SK-N-SH treated with all-trans-retinoic acid at 6 μM for 48 hours (cell line): ENCODE results near the gene APOBEC4.

Experiments used
- ATAC-seq: fragments of 200-7000 bp; cut with Tn5 transposase; 3 replicates; pipeline ENCODE4 v1.9.1; 2020; ENCODE audit warnings: mild to moderate bottlenecking, moderate library complexity
- ARNTL ChIP-seq: fragments of 450-650 bp; formaldehyde crosslinking; IDR thresholded peaks from 2 replicates; pipeline ENCODE4 v1.5.0; 2020; ENCODE audit warnings: low read depth, mild to moderate bottlenecking, moderate library complexity, borderline replicate concordance
- BACH2 ChIP-seq: fragments of 250-450 bp; sonication (Bioruptor Pico); IDR thresholded peaks from 2 replicates; pipeline ENCODE4 v1.9.0; 2021; ENCODE audit warnings: mild to moderate bottlenecking, borderline replicate concordance
- CREB5 ChIP-seq: fragments of 250-450 bp; sonication (Bioruptor Pico); IDR thresholded peaks from 2 replicates; pipeline ENCODE4 v1.5.1; 2020; ENCODE audit warnings: low read depth, mild to moderate bottlenecking, moderate library complexity
- CSDC2 ChIP-seq: fragments of 250-450 bp; sonication (Bioruptor Pico); IDR thresholded peaks from 2 replicates; pipeline ENCODE4 v1.5.0; 2020; ENCODE audit warnings: mild to moderate bottlenecking, moderate library complexity
- CSRNP3 ChIP-seq: fragments of 250-450 bp; sonication (Bioruptor Pico); IDR thresholded peaks from 2 replicates; pipeline ENCODE4 v1.5.1; 2021; ENCODE audit warnings: mild to moderate bottlenecking, moderate library complexity
- ESRRG ChIP-seq: fragments of 250-450 bp; sonication (Bioruptor Pico); IDR thresholded peaks from 2 replicates; pipeline ENCODE4 v1.6.1; 2021; ENCODE audit warnings: mild to moderate bottlenecking
- GLIS3 ChIP-seq: fragments of 250-450 bp; sonication (Bioruptor Pico); IDR thresholded peaks from 2 replicates; pipeline ENCODE4 v1.5.0; 2020; ENCODE audit warnings: mild to moderate bottlenecking, moderate library complexity
- ISL1 ChIP-seq: fragments of 250-450 bp; sonication (Bioruptor Pico); IDR thresholded peaks from 2 replicates; pipeline ENCODE4 v2.1.2; 2022; ENCODE audit warnings: mild to moderate bottlenecking, moderate library complexity
- OSR1 ChIP-seq: fragments of 250-450 bp; sonication (Bioruptor Pico); IDR thresholded peaks from 2 replicates; pipeline ENCODE4 v1.8.0; 2022; ENCODE audit warnings: moderate library complexity, mild to moderate bottlenecking, inconsistent platforms
- PATZ1 ChIP-seq: fragments of 250-450 bp; sonication (Bioruptor Pico); IDR thresholded peaks from 2 replicates; pipeline ENCODE4 v1.8.0; 2020; ENCODE audit warnings: mild to moderate bottlenecking, moderate library complexity, borderline replicate concordance
- PPARA ChIP-seq: fragments of 250-450 bp; sonication (Bioruptor Pico); IDR thresholded peaks from 2 replicates; pipeline ENCODE4 v1.5.0; 2020; ENCODE audit warnings: mild to moderate bottlenecking, borderline replicate concordance
- RARB ChIP-seq: fragments of 250-450 bp; sonication (Bioruptor Pico); IDR thresholded peaks from 2 replicates; pipeline ENCODE4 v1.8.0; 2021; ENCODE audit warnings: mild to moderate bottlenecking, moderate library complexity
- TCF4 ChIP-seq: fragments of 250-450 bp; sonication (Bioruptor Pico); IDR thresholded peaks from 2 replicates; pipeline ENCODE4 v1.8.0; 2021; ENCODE audit warnings: mild to moderate bottlenecking, moderate library complexity, borderline replicate concordance
- TOX ChIP-seq: fragments of 250-450 bp; sonication (Bioruptor Pico); IDR thresholded peaks from 2 replicates; pipeline ENCODE4 v1.8.0; 2021; ENCODE audit warnings: mild to moderate bottlenecking, moderate library complexity, borderline replicate concordance
- ZC3H10 ChIP-seq: fragments of 250-450 bp; sonication (Bioruptor Pico); IDR thresholded peaks from 2 replicates; pipeline ENCODE4 v1.5.1; 2021; ENCODE audit warnings: mild to moderate bottlenecking, moderate library complexity
- ZFP3 ChIP-seq: fragments of 250-450 bp; sonication (Bioruptor Pico); IDR thresholded peaks from 2 replicates; pipeline ENCODE4 v1.5.0; 2020; ENCODE audit warnings: mild to moderate bottlenecking, moderate library complexity
- ZFP30 ChIP-seq: fragments of 450-650 bp; formaldehyde crosslinking; IDR thresholded peaks from 2 replicates; pipeline ENCODE4 v1.5.0; 2022; ENCODE audit warnings: mild to moderate bottlenecking, moderate library complexity
- ZNF565 ChIP-seq: fragments of 450-650 bp; formaldehyde crosslinking; conservative IDR thresholded peaks from 2 replicates; pipeline ENCODE4 v1.5.0; 2020; ENCODE audit warnings: low read depth, mild to moderate bottlenecking, moderate library complexity
- ZNF70 ChIP-seq: fragments of 450-650 bp; formaldehyde crosslinking; IDR thresholded peaks from 2 replicates; pipeline ENCODE4 v1.5.0; 2020; ENCODE audit warnings: mild to moderate bottlenecking, moderate library complexity
- TF ChIP-seq, protein P1 (sequence below): fragments of 250-450 bp; sonication (Bioruptor Pico); IDR thresholded peaks from 2 replicates; pipeline ENCODE4 v1.8.0; 2021; ENCODE audit warnings: low read depth, mild to moderate bottlenecking, moderate library complexity, borderline replicate concordance
- TF ChIP-seq, protein P2 (sequence below): fragments of 250-450 bp; sonication (Bioruptor Pico); IDR thresholded peaks from 2 replicates; pipeline ENCODE4 v1.5.0; 2020; ENCODE audit warnings: mild to moderate bottlenecking, moderate library complexity

Gene APOBEC4

DNA sequence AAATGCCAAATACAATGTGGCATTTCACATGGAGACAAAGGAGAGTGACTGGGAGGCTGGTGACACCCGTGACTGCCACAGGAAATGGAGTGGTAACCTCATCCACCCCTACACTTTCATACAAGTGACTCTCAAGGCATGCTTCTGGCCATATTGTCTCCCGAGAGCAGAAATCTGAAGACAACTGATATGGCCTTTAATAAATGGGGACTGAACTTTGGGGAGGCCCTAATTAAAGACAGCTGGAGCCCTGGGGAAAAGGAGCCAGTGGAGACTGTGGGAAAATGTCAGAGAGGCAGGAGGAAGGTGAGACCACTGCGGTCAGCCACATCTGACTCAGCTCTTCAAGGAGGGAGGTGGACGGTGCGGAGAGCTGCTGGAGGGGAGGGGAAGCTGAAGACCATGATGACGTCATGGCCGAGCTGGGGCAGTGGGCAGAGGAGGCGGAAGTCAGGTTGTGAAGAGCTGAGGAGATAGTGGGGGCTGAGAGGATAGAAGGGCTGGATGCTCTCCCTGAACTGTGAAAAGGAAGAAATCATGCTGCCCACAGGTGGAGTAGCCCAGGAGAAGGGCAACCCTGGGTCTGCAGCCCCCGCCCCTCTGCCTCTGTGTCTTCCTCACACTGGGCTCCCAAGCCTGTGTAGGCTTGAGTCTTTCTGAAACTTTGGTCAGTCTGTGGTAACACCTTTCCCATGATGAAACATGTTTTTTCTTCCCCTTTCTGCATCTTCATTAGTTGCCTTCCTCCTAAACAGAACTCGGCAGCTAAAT, 48.9 kb downstream of the APOBEC4 start:
- peak; percentile 8; the same call in 1 of the 2 replicates for TF ChIP-seq TOX
- TF ChIP-seq CREB5: no peak

DNA sequence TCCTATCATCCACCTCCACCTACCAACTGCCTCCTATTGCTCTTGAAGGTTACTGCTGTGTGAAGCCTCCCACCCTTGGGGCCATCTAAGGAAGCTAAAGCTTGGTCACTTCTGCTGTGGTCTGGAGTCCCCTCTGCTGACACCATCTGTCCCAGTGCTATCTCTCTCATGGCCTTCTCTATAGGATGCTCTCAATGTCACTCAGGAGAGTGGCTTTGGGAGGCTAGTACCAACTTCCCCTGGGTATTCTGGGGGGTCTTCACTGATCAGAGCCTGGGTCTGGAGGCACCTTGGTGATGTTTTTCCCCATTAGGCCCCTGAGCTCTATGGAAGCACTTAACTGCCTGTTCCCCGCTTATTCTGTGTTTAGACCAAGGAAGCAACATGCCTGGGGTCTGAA, 50.6 kb downstream of the APOBEC4 start:
- no peak for ATAC-seq
- no peak for TF ChIP-seq BACH2 (CRISPR knock-in tag)
- no peak for TF ChIP-seq ARNTL (CRISPR knock-in tag)
- no peak for TF ChIP-seq TCF4 (CRISPR knock-in tag)
- no peak for TF ChIP-seq ISL1
- no peak for TF ChIP-seq CSDC2
- no peak for TF ChIP-seq PATZ1 (CRISPR knock-in tag)
- TF ChIP-seq GLIS3 (CRISPR knock-in tag): no peak
- TF ChIP-seq, protein P1, sequence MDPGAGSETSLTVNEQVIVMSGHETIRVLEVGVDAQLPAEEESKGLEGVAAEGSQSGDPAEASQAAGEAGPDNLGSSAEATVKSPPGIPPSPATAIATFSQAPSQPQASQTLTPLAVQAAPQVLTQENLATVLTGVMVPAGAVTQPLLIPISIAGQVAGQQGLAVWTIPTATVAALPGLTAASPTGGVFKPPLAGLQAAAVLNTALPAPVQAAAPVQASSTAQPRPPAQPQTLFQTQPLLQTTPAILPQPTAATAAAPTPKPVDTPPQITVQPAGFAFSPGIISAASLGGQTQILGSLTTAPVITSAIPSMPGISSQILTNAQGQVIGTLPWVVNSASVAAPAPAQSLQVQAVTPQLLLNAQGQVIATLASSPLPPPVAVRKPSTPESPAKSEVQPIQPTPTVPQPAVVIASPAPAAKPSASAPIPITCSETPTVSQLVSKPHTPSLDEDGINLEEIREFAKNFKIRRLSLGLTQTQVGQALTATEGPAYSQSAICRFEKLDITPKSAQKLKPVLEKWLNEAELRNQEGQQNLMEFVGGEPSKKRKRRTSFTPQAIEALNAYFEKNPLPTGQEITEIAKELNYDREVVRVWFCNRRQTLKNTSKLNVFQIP: no peak
- TF ChIP-seq PPARA (CRISPR knock-in tag): no peak

More for the DNA sequence above, 48.9 kb downstream of the APOBEC4 start:
- ATAC-seq: peak; percentile 67

DNA sequence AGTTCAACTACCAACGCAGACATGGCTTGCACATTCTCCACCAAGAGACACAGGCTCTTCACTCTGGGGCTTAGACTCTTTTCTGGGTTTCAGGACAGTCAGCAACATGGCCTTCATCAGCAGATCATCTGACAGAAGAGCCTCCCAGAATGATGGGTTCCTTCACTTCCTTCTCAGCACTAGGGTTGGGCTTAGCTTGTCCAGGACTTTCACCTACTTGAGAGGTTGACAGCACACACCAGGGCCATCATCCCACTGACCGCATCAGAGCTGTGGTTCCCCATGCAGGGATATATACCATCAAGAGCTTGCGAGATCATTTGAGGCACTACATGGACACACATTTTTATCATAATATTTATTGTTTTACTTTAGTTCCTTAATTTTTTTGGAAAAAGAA, 52.5 kb downstream of the APOBEC4 start:
- TF ChIP-seq PATZ1 (CRISPR knock-in tag): no peak
- no peak for TF ChIP-seq TCF4 (CRISPR knock-in tag)
- TF ChIP-seq PPARA (CRISPR knock-in tag): no peak
- TF ChIP-seq, protein P1: no peak
- no peak for TF ChIP-seq ZNF565
- TF ChIP-seq, protein P2, sequence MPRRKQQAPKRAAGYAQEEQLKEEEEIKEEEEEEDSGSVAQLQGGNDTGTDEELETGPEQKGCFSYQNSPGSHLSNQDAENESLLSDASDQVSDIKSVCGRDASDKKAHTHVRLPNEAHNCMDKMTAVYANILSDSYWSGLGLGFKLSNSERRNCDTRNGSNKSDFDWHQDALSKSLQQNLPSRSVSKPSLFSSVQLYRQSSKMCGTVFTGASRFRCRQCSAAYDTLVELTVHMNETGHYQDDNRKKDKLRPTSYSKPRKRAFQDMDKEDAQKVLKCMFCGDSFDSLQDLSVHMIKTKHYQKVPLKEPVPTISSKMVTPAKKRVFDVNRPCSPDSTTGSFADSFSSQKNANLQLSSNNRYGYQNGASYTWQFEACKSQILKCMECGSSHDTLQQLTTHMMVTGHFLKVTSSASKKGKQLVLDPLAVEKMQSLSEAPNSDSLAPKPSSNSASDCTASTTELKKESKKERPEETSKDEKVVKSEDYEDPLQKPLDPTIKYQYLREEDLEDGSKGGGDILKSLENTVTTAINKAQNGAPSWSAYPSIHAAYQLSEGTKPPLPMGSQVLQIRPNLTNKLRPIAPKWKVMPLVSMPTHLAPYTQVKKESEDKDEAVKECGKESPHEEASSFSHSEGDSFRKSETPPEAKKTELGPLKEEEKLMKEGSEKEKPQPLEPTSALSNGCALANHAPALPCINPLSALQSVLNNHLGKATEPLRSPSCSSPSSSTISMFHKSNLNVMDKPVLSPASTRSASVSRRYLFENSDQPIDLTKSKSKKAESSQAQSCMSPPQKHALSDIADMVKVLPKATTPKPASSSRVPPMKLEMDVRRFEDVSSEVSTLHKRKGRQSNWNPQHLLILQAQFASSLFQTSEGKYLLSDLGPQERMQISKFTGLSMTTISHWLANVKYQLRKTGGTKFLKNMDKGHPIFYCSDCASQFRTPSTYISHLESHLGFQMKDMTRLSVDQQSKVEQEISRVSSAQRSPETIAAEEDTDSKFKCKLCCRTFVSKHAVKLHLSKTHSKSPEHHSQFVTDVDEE (CRISPR knock-in tag): no peak
- TF ChIP-seq ISL1: no peak
- TF ChIP-seq ESRRG (CRISPR knock-in tag): no peak
- no peak for TF ChIP-seq ZFP3 (CRISPR knock-in tag)
- no peak for TF ChIP-seq ZNF70 (CRISPR knock-in tag)
- TF ChIP-seq TOX: no peak
- TF ChIP-seq CSRNP3: no peak
- TF ChIP-seq RARB (CRISPR knock-in tag): no peak
- no peak for TF ChIP-seq CSDC2
- TF ChIP-seq GLIS3 (CRISPR knock-in tag): no peak
- no peak for TF ChIP-seq ARNTL (CRISPR knock-in tag)
- no peak for TF ChIP-seq CREB5
- TF ChIP-seq OSR1 (CRISPR knock-in tag): no peak
- no peak for TF ChIP-seq ZFP30
- no peak for TF ChIP-seq ZC3H10 (CRISPR knock-in tag)
- ATAC-seq: no peak
